GM10266 (cell line): ENCODE data around the gene LARGE1.

Source experiments
- DNase-seq: peaks from one replicate; pipeline ENCODE4 v3.0.0; 2012; ENCODE audit errors: extremely low spot score
- CTCF ChIP-seq: IDR thresholded peaks from 2 replicates; pipeline ENCODE4 v1.5.1; 2012; ENCODE audit warnings: mild to moderate bottlenecking, low read depth; ENCODE audit not compliant: control insufficient read depth, insufficient read depth; ENCODE audit errors: missing control alignments

The LARGE1 gene

GRCh38 chr22:33880986-33881385, 39.3 kb downstream of the LARGE1 start:
- TF ChIP-seq CTCF: no peak
- no peak for DNase-seq

GRCh38 chr22:33879796-33880195, 40.5 kb downstream of the LARGE1 start:
- no peak for DNase-seq
- TF ChIP-seq CTCF: no peak

- TF ChIP-seq CTCF: no peak
These were observed 45.0 kb downstream of the LARGE1 start for GRCh38 chr22:33875316-33875715.

GRCh38 chr22:33874206-33874605, 46.1 kb downstream of the LARGE1 start:
- no peak for TF ChIP-seq CTCF
- DNase-seq: no peak

More at GRCh38 chr22:33875316-33875715, 45.0 kb downstream of the LARGE1 start:
- DNase-seq: no peak

GRCh38 chr22:33873666-33874065, 46.6 kb downstream of the LARGE1 start:
- no peak for TF ChIP-seq CTCF

GRCh38 chr22:33873186-33873585, 47.1 kb downstream of the LARGE1 start:
- TF ChIP-seq CTCF: no peak
- DNase-seq: no peak

More at GRCh38 chr22:33873666-33874065, 46.6 kb downstream of the LARGE1 start:
- no peak for DNase-seq

GRCh38 chr22:33871935-33872334, 48.3 kb downstream of the LARGE1 start:
- no peak for DNase-seq
- no peak for TF ChIP-seq CTCF
